ENCODE measurements around the gene LRRC18.

The LRRC18 gene

GRCh38 chr10:48946332-48946731 is 6.7 kb upstream of the LRRC18 start:
- no peak for DNase-seq (ENCODE audit: low read depth in 2 of 2)

GRCh38 chr10:48945441-48946130 is 5.9 kb upstream of the LRRC18 start:
- no peak for DNase-seq (ENCODE audit: low read depth in 2 of 2)

GRCh38 chr10:48944171-48944570 is 4.5 kb upstream of the LRRC18 start:
- DNase-seq (ENCODE audit: low read depth in 2 of 2), result no peak

GRCh38 chr10:48943096-48943495 is 3.5 kb upstream of the LRRC18 start:
- DNase-seq (ENCODE audit: low read depth in 2 of 2), result no peak

GRCh38 chr10:48941427-48942075 is 1.9 kb upstream of the LRRC18 start:
- DNase-seq (ENCODE audit: low read depth in 2 of 2), result no peak

- no peak for DNase-seq (ENCODE audit: low read depth in 2 of 2)
These were observed 1.3 kb upstream of the LRRC18 start for GRCh38 chr10:48940958-48941357.

GRCh38 chr10:48940372-48940771 is 732 bp upstream of the LRRC18 start:
- no peak for DNase-seq (ENCODE audit: low read depth in 2 of 2)

- DNase-seq (ENCODE audit: low read depth in 2 of 2), result no peak
These were observed 577 bp downstream of the LRRC18 start for GRCh38 chr10:48938990-48939536.

- no peak for DNase-seq (ENCODE audit: low read depth in 2 of 2)
These were observed 1.4 kb downstream of the LRRC18 start for GRCh38 chr10:48938281-48938680.

GRCh38 chr10:48937796-48938195 is 1.8 kb downstream of the LRRC18 start:
- DNase-seq (ENCODE audit: low read depth in 2 of 2), result no peak

GRCh38 chr10:48935577-48935976 is 4.1 kb downstream of the LRRC18 start:
- no peak for DNase-seq (ENCODE audit: low read depth in 2 of 2)

GRCh38 chr10:48934672-48935501 is 4.8 kb downstream of the LRRC18 start:
- no peak for DNase-seq (ENCODE audit: low read depth in 2 of 2)

- DNase-seq (ENCODE audit: low read depth in 2 of 2), result no peak
These were observed 6.6 kb downstream of the LRRC18 start for GRCh38 chr10:48932831-48933664.

GRCh38 chr10:48931188-48931587 is 8.5 kb downstream of the LRRC18 start:
- DNase-seq (ENCODE audit: low read depth in 2 of 2), result no peak

GRCh38 chr10:48929413-48929990 is 10.1 kb downstream of the LRRC18 start:
- DNase-seq (ENCODE audit: low read depth in 2 of 2), result no peak

GRCh38 chr10:48926764-48927540 is 12.7 kb downstream of the LRRC18 start:
- no peak for DNase-seq (ENCODE audit: low read depth in 2 of 2)

GRCh38 chr10:48926255-48926654 is 13.4 kb downstream of the LRRC18 start:
- no peak for DNase-seq (ENCODE audit: low read depth in 2 of 2)

- no peak for DNase-seq (ENCODE audit: low read depth in 2 of 2)
These were observed 14.7 kb downstream of the LRRC18 start for GRCh38 chr10:48924988-48925387.

- no peak for DNase-seq (ENCODE audit: low read depth in 2 of 2)
These were observed 15.9 kb downstream of the LRRC18 start for GRCh38 chr10:48923748-48924147.

- no peak for DNase-seq (ENCODE audit: low read depth in 2 of 2)
These were observed 26.0 kb downstream of the LRRC18 start for GRCh38 chr10:48913674-48914073.

Data from stimulated activated CD8-positive, alpha-beta memory T cell treated with anti-CD3 and anti-CD28 coated beads, Interleukin-15, amount 100 ng/mL, for 48 hours (primary cell).